ENCODE results near the gene ZNF827. TPM values are rescaled to one million over a fixed set of nuclear protein-coding genes. Genes with fewer than 3 reads are reported as not detected.

Gene ZNF827
- total and polyA plus RNA-seq, 2 of the 8 experiments (the other 6 are each of a cell fraction or from before 2014, with no cell fraction given) = 25.3 to 26.2 TPM

GRCh38 chr4:145730026-145730425, 208.6 kb downstream of the ZNF827 start:
- Histone ChIP-seq H3K56ac (replicated peaks; ENCODE audit: insufficient read length, low read depth, low read length) (no peak overlapping the region), H3K79me1 (ENCODE audit: low read depth, low read length) (no peaks in the 10 kb centered on the region), H3K79me2 (ENCODE audit: control insufficient read depth in 1 of 2, insufficient read depth in 2 of 2, low read length in 2 of 2) (no peaks in the 10 kb centered on the region), H3K14ac (ENCODE audit: insufficient read length) (no peak overlapping the region), H3K9ac (replicated peaks in 1 of 4; ENCODE audit: extremely low read depth in 1 of 4, low read depth in 3 of 4, low read length in 3 of 4) (no peak overlapping the region), H3K36me3 (ENCODE audit: control insufficient read depth in 2 of 4, insufficient read depth in 4 of 4, low read length in 3 of 4) (no peaks in the 10 kb centered on the region), H2BK15ac (ENCODE audit: low read length) (no peak overlapping the region), H4K20me1 (replicated peaks in 1 of 2; ENCODE audit: control insufficient read depth in 1 of 2, insufficient read depth in 2 of 2, low read length in 2 of 2) (no peaks in the 10 kb centered on the region), H3K27me3 (replicated peaks in 1 of 4; ENCODE audit: control insufficient read depth in 3 of 4, extremely low read depth in 1 of 4, insufficient read depth in 3 of 4, low read length in 3 of 4) (no peaks in the 10 kb centered on the region; a peak in 2 of 7 replicates), H2AFZ (ENCODE audit: low read length) (peak overlapping the region; percentile 19; the same call in 1 of the 2 replicates), H3K27ac (ENCODE audit: low read depth, low read length) (no peak overlapping the region), H3K4ac (replicated peaks; ENCODE audit: insufficient read length, low read depth, low read length) (no peak overlapping the region), H3K9me3 (ENCODE audit: insufficient read depth in 2 of 2, low read depth in 1 of 2, low read length in 1 of 2) (no peaks in the 10 kb centered on the region), H2BK5ac (ENCODE audit: low read depth, low read length) (no peak overlapping the region), H3K4me1 (replicated peaks in 1 of 4; ENCODE audit: control insufficient read depth in 3 of 4, insufficient read depth in 4 of 4, low read length in 3 of 4) (peaks cover 3 to 9% (median 7%) of the 10 kb centered on the region in 4 experiments), H3K4me2 (ENCODE audit: insufficient read depth in 1 of 2, low read depth in 2 of 2, low read length in 2 of 2) (no peak overlapping the region), H2BK20ac (ENCODE audit: low read length) (no peak overlapping the region), H3K23ac (ENCODE audit: insufficient read length) (no peak overlapping the region), H2BK12ac (ENCODE audit: low read depth, low read length) (no peak overlapping the region), H2AK5ac (ENCODE audit: low read depth, low read length) (no peak overlapping the region), H3K18ac (ENCODE audit: extremely low read depth, low read length) (no peak overlapping the region), H3K4me3 (ENCODE audit: extremely low read depth in 1 of 4, insufficient read depth in 2 of 4, low read depth in 3 of 4, low read length in 4 of 4) (no peak overlapping the region), H4K5ac (ENCODE audit: insufficient read length, low read depth, low read length) (no peak overlapping the region), H4K8ac (ENCODE audit: extremely low read depth, insufficient read depth, low read length) (no peak overlapping the region), H2BK120ac (replicated peaks; ENCODE audit: low read depth, low read length) (no peak overlapping the region), H3K23me2 (ENCODE audit: low read depth, low read length) (no peaks in the 10 kb centered on the region; the same call in 1 of the 2 replicates), H4K91ac (replicated peaks; ENCODE audit: insufficient read length, low read length) (no peak overlapping the region)
- FAIRE-seq (no peak), DNase-seq (ENCODE audit: low read depth in 1 of 2, low spot score in 2 of 2) (no peak)
- POLR2A ChIA-PET (ENCODE audit: partially characterized antibody) = no interaction called here
- CTCF ChIA-PET (ENCODE audit: partially characterized antibody) = no interaction called here
- WGBS, 2 experiments (ENCODE audit: extremely low coverage in 1 of 2, insufficient coverage in 1 of 2, insufficient read length in 1 of 2, insufficient replicate concordance in 2 of 2, low coverage in 1 of 2, low lambda C conversion rate in 2 of 2, missing lambda C conversion rate in 1 of 2) = 85% methylated on average over 5 of the region's 5 CpGs; no CpG with 5 or more reads in 1 of the 2 experiments
- TF ChIP-seq TEAD4 (IDR thresholded peaks at IDR 0.05; ENCODE audit: low read depth, low read length) (no peak), KDM1A (IDR thresholded peaks at IDR 0.05; ENCODE audit: borderline replicate concordance, low read length) (no peak), POLR2AphosphoS5 (IDR thresholded peaks at IDR 0.05; ENCODE audit: low read depth, low read length) (no peak), MAX (IDR thresholded peaks at IDR 0.05) (no peak), POU5F1 (IDR thresholded peaks at IDR 0.05; ENCODE audit: low read depth, low read length) (no peak), SUZ12 (IDR thresholded peaks at IDR 0.05; ENCODE audit: low read length) (no peak), RNF2 (IDR thresholded peaks at IDR 0.05; ENCODE audit: borderline replicate concordance, low read depth, low read length, missing control alignments, poor library complexity, severe bottlenecking) (no peak), ASH2L (IDR thresholded peaks at IDR 0.05; ENCODE audit: low read length) (no peak), TAF1 (IDR thresholded peaks at IDR 0.05; ENCODE audit: low read depth, low read length) (no peak), EP300 (IDR thresholded peaks at IDR 0.05; ENCODE audit: borderline replicate concordance in 1 of 2, low read depth in 2 of 2, low read length in 2 of 2) (no peak), SAP30 (IDR thresholded peaks at IDR 0.05; ENCODE audit: insufficient read depth, insufficient replicate concordance, low read length) (no peak), BCL11A (IDR thresholded peaks at IDR 0.05; ENCODE audit: low read depth in 2 of 2, low read length in 2 of 2) (no peak)

All from H1 (cell line).